GM21528 (cell line): ENCODE measurements around the gene ABHD2.

Experiments
- ATAC-seq: cut with Tn5 transposase; IDR thresholded peaks from one replicate; pipeline ENCODE4 v1.9.1; 2021; ENCODE audit warnings: mild to moderate bottlenecking, moderate library complexity; ENCODE audit not compliant: unreplicated experiment, low FRiP score

ABHD2 gene

DNA sequence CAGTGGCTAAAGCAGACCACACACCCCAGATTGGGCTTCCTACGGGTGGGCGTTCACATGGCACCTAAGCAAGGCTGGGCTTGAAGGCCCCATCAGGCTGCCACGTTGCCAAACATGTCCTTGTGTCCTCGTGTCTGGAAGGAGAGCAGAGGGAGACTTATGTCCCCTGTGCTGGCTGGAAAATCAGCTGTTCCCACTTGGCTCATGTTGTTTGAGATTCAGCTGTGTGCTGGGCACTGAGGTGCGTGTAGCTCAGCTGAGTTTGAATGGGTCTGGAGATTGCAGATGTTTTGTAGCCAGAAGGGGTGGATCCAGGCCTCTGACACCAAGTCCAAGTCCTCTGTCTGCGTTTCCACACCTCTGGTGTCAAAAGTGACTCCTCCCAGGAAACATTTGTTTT, 98.5 kb downstream of the ABHD2 start:
- ATAC-seq = no peak

DNA sequence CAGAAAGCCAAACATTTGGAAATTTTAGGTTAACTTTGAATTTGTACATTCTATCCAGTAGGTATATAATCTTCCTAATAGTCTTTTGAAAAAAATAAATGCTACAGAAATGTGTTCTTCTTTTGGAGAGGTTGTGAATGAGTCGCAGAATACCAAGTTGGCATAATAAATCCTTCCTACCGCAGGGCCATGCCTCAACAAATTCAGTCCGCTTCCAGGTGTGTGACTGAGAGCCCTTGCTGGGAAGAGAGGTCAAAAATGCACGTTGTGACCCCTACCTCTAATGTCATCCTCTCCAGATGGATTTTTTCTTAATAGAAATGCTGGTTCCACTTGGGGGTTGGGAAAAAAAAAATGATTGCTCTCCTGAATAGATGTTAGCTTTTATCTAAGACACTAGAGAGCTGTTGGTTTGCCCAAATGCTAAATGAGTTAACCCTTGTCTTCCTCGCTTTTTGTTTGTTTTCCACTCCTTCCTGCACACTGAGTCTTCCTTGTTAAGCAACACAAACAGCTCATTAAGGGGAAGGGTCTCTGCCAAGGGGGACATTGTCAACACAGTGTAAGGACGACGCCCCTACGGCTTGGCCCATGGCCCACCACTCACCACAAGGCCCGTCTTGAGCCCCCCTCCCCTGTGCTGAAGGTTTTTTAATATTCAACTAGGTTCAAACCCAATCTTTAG, 99.2 kb downstream of the ABHD2 start:
- no peak for ATAC-seq

DNA sequence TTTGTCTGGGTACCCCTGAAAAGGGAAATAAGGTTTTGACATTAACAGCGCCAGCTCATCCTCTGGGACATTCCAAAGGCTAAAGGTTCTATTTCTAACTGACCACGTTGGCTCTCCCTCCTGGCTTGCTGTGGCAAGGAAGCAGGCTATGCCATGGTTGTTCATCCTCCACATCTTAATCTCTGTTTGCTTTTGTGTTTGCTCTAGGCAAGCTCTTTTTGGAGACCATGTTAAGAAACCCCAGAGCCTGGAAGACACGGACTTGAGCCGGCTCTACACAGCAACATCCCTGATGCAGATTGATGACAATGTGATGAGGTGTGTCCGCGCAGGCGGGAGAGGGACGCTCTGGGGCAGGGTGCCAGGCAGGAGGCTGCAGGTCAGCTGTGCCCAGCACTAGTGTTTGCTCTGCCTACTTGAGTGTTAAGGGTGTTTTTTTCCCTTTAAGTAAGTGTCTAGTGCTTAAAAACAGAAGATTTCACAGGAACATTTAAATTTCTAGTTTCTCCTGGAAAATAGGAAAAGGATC, 99.8 kb downstream of the ABHD2 start:
- ATAC-seq = no peak

DNA sequence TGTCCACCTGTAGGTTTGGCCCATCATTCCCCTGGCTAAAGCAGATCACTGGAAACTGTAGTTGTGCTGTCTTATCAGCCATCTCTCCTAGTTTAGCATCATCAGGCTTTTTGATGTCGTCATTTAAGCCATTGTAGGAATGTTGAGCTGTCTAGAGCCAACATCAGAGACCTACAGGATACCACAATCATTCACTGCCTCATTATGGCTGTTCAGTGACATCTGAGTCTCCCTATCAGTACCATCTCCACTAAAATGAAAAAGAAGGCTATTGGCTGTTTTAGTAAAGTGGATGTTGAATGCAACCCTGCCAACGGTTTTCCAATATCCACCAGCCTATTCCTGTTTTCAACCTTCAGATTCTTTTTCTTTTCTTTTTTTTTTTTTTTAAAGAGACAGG, 103.9 kb downstream of the ABHD2 start:
- no peak for ATAC-seq

DNA sequence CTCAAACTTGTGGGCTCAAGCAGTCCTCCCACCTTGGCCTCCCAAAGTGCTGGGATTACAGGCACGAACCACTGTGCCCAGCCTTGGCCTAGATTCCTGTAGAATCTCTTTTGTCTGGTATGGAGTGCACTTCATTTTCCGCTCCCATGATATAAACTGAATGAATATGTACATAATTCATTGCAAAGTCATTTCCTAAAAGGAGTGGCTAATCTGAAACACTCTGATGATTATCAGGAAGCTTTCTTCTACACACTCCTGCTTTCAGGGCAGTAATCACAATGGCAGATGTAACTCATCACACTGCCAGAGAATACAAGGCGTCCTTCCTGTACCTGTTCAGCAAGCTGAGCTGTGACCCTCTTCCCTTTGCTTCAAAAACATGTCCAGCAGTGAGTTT, 104.5 kb downstream of the ABHD2 start:
- no peak for ATAC-seq

DNA sequence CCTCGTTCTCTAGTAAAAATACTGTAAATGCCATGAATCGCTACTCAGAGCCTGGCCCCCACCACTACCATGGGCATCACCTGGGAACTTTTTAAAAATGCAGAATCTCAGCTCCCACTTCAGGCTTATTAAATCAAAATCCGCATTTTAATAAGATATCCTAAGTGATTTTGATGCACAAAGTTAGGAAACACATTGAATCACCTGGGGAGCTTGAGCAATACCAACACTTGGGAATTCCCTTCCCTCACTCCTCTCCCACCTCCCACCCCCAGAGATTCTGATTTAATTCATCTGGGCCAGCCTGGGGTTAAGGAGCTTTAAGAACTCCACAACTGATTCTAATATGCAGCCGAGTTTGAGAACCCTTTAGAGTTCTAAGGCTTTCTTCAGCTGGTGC, 106.4 kb downstream of the ABHD2 start:
- no peak for ATAC-seq

DNA sequence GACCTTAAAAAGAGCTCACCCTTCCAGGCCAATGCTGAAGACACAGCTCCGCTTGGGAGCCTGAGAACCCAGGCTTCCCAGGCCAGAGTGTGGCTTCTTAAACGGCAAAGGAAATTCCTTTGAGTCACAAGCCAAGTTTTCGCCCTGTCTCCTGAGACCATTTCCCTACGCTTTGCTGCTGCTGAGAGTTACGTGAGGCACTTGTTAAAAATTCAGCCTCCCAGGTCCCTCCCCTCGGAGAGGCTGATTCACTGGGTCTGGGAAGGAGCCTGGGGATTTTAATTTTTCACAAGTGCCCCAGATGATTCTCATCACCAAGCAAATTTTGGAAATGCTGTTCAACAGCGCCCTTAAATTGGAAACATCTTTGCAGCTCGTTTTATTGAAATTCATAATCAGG, 107.6 kb downstream of the ABHD2 start:
- ATAC-seq = no peak

DNA sequence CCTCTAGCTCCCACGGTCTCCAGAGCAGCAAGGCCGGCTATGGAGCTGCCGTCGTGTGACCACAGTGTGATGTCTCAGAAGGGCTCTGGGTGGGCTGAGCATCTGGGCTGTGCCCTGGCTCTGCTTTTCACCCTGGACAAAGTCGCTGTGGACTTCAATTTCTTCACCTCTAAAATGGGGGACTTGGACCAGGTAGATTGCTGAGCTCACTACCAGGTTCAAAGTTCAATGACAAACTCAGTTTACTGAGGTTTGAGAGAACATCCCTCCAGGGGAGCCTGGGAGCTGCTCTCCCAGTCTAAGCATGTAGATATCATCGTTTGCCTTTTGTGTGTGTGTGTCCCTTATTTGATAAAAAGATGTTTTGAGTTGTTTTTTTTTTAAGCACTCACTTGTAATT, 108.0 kb downstream of the ABHD2 start:
- ATAC-seq = no peak

DNA sequence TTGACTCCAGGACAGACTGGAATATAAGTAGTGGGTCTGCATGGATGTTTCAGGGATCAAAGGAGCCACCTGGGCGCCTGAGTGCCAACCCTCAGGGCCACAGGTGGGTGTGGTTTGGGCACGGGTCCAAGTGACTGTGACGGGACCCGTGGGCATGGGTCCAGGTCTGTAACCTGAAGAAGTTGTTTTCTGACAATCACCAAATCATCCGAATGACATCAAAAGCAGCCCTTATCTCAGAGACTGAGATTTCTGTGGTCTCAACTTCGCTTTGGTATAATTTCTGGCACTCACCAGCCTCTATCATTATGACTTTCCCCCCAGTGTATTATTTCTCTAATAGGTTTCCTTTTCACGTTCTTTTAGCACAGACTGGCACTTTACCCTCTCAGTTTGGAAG, 108.7 kb downstream of the ABHD2 start:
- no peak for ATAC-seq

DNA sequence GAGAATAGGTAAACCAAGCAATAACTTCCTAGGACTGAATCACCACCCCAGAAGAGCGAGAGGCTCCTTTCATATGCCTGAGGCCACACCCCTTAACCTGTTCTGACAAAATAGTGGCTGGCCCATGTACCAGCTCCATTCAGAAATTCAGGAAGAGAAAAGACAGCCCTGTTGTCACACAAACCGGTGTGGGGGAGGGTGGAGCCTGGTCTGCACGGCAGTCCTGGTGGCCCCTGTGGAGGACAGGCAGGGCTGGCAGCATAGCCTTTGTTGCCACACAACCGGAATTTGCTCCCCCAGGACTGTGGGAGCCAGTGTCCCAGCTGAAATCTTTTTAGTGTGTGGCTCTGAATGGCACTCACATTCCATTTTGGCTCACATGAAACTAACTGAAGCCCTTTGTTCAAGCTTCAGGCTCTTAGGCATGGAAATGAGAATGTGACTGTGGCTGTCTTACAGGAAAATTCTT, 109.3 kb downstream of the ABHD2 start:
- no peak for ATAC-seq

DNA sequence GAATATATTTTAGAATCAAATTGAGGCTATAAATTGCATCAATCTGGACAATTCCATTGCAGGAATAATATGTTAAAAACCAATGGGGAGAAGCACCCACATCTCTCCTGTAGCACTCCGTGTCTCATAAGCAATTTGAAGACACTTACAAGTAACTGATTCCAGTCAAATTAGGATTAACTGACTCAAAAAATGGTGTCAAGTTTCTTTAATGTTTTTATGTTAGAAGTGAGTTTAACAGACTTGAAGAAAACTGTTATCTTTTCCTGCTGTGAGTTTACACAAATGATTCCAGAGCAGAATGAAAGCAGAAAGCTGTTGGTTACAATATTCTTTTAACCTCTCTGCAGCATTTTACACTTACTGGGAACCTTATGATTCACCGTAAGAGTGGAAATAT, 109.9 kb downstream of the ABHD2 start:
- ATAC-seq = no peak

DNA sequence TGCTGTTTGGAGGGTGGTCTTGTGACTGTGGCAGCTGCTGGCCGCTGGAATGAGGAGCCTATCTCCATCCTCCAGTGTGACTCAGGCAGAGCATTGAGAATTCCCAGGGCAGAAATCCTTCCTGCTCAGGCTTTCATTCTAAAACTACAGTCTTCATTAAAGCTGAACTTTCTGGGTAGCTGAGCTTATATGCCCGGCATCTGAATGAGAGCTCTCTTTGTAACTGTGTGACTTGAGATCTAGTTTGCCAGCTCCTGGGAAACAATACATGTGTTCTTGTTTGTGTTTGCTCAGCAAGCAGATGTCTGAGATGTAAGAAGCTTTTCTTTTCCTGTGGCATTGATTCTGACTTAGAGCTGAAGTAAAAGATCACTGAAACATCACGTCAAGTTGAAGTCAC, 110.7 kb downstream of the ABHD2 start:
- no peak for ATAC-seq

DNA sequence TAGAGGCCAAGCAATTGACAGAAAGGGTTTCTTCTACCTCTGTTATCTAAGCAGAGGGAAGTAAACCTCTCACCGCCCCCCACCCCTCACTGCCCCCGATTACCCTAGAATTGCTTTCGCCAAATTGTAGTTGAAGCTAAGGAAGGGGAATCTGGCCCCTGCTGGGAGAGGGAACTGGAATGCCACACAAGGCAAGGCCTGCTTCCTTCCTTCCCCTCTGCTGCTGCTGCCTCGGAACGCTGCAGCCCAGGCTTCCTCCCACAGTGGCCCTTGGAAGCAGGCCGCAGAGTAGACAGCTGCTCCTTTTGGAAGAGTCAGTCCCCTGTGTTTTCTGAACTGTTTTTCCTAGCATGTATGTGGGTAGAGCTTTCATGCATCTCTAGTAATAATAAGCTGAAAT, 111.5 kb downstream of the ABHD2 start:
- no peak for ATAC-seq

DNA sequence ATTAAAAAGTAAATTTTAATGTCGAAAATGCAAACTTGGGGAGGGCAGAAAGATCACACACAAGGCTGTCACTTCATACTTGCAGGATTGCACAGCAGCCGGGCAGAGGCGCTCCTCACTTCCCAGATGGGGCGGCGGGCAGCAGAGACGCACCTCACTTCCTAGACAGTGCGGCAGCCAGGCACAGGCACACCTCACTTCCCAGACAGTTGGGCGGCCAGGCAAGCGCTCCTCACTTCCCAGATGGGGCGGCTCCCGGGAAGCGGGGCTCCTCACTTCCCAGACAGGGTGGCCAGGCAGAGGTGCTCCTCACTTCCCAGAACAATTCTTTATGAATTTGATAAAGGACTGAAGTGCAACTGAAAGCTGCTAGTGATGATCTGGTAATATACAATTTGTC, 111.9 kb downstream of the ABHD2 start:
- no peak for ATAC-seq

DNA sequence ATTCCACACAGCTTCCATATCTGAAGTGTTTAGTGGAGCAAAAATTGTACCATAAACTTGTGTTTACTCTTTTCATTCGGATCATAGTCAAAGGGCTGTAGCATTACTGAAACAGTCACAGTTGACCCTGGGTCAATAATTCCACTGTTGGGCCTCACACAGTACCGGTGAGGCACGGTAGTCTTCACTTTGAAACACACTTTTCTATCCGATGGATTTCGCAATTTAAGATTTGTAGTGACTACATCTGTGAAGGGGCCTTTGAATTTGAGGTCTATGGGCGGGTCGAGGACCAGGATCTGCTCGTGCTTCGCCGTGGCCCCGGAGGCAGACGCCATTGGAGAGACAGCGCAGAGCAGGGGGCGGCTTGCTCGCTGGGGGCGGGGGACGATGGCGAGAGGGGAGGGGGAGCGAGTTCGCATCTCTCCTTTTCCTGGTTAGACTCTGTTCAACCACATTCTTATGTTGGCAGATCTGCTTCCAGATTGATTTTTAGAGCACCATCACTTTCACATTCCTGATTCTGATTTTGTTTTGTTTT, 113.3 kb downstream of the ABHD2 start:
- ATAC-seq = no peak

DNA sequence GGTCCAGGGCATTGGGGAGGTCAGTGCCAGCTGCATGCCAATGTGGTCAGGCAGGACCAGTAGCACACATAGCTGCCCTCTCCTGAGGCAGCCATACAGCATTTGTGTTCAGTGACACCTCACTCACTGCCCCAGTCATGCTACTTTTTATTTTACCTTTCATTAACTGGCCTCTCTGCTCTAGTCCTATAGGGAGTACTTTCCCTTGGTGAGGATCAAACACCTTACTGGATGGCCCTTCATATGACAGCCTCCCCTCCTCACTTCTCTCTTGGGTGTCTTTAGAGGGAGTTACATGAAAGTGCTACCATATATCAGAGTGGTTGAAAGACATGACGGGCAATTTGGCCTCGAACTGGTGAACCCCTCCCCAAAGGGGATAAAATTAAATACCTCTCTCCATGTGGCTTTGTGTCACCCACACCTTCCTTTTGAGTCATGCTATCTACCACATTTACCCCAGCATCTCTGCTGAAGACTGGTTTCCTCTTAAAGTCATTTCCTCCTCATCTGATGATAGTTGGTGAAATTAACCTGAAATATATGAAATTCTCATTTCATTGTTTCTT, 115.5 kb downstream of the ABHD2 start:
- no peak for ATAC-seq

DNA sequence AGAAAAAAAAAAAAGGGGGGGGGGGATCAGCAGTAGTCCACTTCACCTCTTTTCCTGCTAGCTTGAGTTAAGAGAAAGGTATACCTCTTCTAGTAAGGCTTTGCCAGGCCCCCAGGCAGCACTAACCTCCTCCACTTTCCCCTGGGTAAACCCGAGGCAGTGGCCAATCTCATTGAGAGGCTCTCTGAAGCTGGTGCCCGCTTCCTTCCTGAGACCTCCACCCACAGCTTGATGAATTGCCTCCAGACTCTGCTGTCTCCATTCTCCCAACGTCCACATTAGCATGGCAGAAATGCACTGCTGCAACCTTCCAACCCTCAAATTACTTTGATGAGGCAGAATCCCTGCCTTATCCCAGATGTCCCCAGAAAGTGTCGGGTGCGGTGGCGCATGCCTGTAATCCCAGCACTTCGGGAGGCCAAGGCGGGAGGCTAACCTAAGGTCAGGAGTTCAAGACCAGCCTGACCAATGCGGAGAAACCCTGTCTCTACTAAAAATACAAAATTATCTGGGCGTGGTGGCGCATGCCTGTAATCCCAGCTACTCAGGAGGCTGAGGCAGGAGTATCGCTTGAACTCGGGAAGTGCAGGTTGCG, 117.8 kb downstream of the ABHD2 start:
- ATAC-seq = no peak

DNA sequence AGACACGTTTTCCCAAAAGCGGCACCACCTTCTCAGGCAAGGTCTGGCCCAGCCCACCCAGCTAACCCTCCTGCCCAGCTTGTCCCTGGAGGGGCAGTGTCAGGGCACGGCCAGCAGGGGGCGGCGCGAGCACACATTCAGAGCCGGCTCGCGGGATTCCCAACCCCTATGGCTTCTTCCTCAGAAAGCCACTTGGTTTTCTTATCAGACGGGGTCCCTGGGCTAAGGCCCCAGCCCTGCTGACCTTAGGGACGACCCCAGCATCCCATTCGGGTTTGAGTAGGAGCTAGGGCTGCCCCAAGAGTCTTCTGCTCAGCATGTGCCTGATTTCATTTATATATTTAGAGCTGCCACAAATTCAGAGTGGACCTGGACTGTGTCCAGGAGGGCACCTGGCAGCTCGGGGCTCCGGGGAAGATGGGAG, 118.7 kb downstream of the ABHD2 start:
- peak; percentile 76 for ATAC-seq

DNA sequence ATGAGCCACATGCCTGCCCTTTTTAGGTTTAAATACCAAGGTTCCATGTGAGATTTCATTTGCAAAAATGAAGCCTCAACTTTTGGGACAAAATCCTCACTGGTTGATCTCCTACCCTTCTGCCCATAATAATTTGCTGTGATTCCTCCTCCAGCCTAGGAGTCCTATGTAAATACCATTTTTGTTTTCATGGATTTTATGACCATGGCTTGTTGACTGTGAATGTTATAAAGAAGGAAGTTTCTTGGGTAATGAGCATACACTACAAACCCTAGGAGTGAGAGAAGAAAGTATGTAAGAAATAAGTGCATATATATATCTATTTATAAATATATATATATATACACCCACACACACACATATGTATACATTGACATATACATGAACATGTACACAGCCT, 120.0 kb downstream of the ABHD2 start:
- ATAC-seq = no peak

DNA sequence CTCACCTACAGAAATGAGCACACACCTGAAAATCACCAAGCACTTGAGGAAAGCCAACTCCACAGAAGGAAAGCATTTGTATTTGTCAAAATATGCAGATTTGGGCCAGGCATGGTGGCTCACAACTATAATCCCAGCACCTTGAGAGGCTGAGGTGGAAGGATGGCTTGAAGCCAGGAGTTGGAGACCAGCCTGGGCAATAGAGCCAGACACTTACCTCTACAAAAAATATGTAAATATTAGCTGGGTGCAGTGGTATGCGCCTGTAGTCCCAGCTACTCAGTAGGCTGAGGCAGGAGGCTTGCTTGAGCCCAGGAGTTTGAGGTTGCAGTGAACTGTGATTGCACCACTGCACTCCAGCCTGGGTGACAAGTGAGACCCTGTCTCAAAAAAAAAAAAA, 120.8 kb downstream of the ABHD2 start:
- ATAC-seq = no peak

DNA sequence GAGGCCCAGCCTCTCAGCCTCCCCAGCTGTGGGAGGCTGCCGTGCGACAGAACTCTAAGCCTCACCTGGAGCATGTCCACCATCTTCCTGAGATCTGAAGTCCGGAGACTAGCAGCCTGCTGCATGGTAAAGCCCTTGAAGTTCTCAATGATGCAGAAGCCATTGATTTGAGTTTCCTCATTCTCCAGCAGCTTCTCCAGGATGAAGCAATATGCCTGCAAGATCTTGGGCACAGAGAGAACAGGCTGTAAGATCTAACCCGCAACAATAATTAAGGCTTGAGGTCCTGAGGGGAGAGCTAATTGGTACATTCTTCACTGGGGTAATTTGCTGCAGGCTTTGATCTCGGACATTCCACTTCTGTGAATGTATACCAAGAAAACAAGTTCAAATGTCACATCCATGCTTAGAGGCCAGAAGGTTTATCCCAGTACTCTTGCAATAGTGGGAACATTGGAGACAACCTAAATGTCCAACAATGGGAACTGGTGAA, 123.5 kb downstream of the ABHD2 start:
- ATAC-seq = no peak
